GM12878 (cell line): ENCODE results near the gene TRIL. TPM values are rescaled to one million over a fixed set of nuclear protein-coding genes. Genes with fewer than 3 reads are reported as not detected.

ENCODE experiments used
- ATAC-seq: fragments of 200-7000 bp; cut with Tn5 transposase; 3 replicates; pipeline ENCODE4 v1.9.1; 2020; ENCODE audit warnings: mild to moderate bottlenecking, moderate library complexity
- BruUV-seq: library from RNA; stranded (reverse); fragments of 400-500 nt; replicated peaks from 2 replicates; lab custom pipeline; 2021; lab: Mats Ljungman, UMichigan
- CTCF ChIA-PET: fragments of 300-600 bp; sonication (Branson Sonifier 250); formaldehyde crosslinking; extraction: SDS; loops from one replicate; lab custom pipeline; 2021; ENCODE audit warnings: inconsistent platforms; lab: Yijun Ruan, JAX
- POLR2A ChIA-PET: fragments of 350-600 bp; formaldehyde crosslinking; extraction: SDS; loops from one replicate; lab custom pipeline; 2021; ENCODE audit warnings: inconsistent platforms; lab: Charles Lee
- RAD21 ChIA-PET: fragments of 300-600 bp; sonication (Branson Sonifier 250); formaldehyde crosslinking; loops from one replicate; lab custom pipeline; 2023; ENCODE audit warnings: antibody characterized with exemption; ENCODE audit not compliant: unreplicated experiment; lab: Charles Lee
- SMC1A ChIA-PET: fragments of 300-600 bp; sonication (Branson Sonifier 250); formaldehyde crosslinking; loops from one replicate; lab custom pipeline; 2023; ENCODE audit not compliant: unreplicated experiment, uncharacterized antibody; lab: Charles Lee
- DNase-seq: peaks from one replicate; pipeline ENCODE4 v3.0.0-alpha.2; 2011; ENCODE audit warnings: low read depth, low spot score
- FAIRE-seq: peaks from 3 replicates; lab custom pipeline; 2011; peaks lifted over from hg19 to GRCh38; lab: Jason Lieb, UNC
- H2AFZ ChIP-seq: 2 replicates; pipeline ENCODE4 v1.6.0; 2011; ENCODE audit warnings: low read depth, low read length, control low read depth; ENCODE audit not compliant: control insufficient read depth
- H3K27ac ChIP-seq: 2 replicates; pipeline ENCODE4 v1.5.1; 2011; ENCODE audit warnings: control low read depth; ENCODE audit not compliant: control insufficient read depth, insufficient read depth
- H3K27me3 ChIP-seq, 2 experiments: replicated peaks in 1 of 2; 2 replicates each; pipeline versions ENCODE4 v1.6.0 to v1.6.1; 2011; ENCODE audit warnings: low read length in 1 of 2; ENCODE audit not compliant: control insufficient read depth in 2 of 2, insufficient read depth in 2 of 2
- H3K36me3 ChIP-seq, 2 experiments: 2 replicates each; pipeline ENCODE4 v1.5.1; 2011; ENCODE audit warnings: low read length in 1 of 2; ENCODE audit not compliant: control insufficient read depth in 2 of 2, insufficient read depth in 2 of 2
- H3K4me1 ChIP-seq: 2 replicates; pipeline ENCODE4 v1.6.1; 2011; ENCODE audit warnings: mild to moderate bottlenecking, low read length, moderate library complexity, mixed read lengths; ENCODE audit not compliant: control insufficient read depth, insufficient read depth
- H3K4me2 ChIP-seq: 2 replicates; pipeline ENCODE4 v1.6.0; 2011; ENCODE audit warnings: control low read depth; ENCODE audit not compliant: control insufficient read depth, insufficient read depth
- H3K4me3 ChIP-seq: fragments of 200-600 bp; sonication (generic); 2 replicates; pipeline ENCODE4 v1.5.1; 2016
- H3K79me2 ChIP-seq: 2 replicates; pipeline ENCODE4 v1.6.0; 2011; ENCODE audit warnings: low read length; ENCODE audit not compliant: control insufficient read depth, insufficient read depth
- H3K9ac ChIP-seq: 2 replicates; pipeline ENCODE4 v1.8.0; 2011; ENCODE audit warnings: low read length, control low read depth, mixed read lengths; ENCODE audit not compliant: control insufficient read depth, insufficient read depth
- H3K9me3 ChIP-seq: replicated peaks from 3 replicates; pipeline ENCODE4 v1.5.1; 2011; ENCODE audit warnings: mild to moderate bottlenecking, low read length; ENCODE audit not compliant: control insufficient read depth, insufficient read depth
- H4K20me1 ChIP-seq: 2 replicates; pipeline ENCODE4 v1.6.0; 2011; ENCODE audit not compliant: control insufficient read depth, insufficient read depth
- CHD4 ChIP-seq: fragments of 200-600 bp; sonication (generic); IDR thresholded peaks from 2 replicates; pipeline ENCODE4 v1.6.1; 2016; ENCODE audit warnings: mild to moderate bottlenecking
- MAX ChIP-seq: IDR thresholded peaks from 2 replicates; pipeline ENCODE4 v1.6.1; 2012; ENCODE audit warnings: low read depth, low read length, improper control_type of control experiment
- MYC ChIP-seq: IDR thresholded peaks from 2 replicates; pipeline ENCODE4 v1.6.1; 2011; ENCODE audit warnings: mild to moderate bottlenecking, low read length, moderate library complexity, inconsistent platforms; ENCODE audit not compliant: insufficient read depth, insufficient replicate concordance, insufficient read length, severe bottlenecking
- POLR2AphosphoS2 ChIP-seq: IDR thresholded peaks from 2 replicates; pipeline ENCODE4 v1.6.1; 2011; ENCODE audit warnings: low read depth, mild to moderate bottlenecking, low read length, improper control_type of control experiment, moderate library complexity
- RFX5 ChIP-seq: IDR thresholded peaks from 2 replicates; pipeline ENCODE4 v1.6.1; 2011; ENCODE audit warnings: low read depth, low read length, improper control_type of control experiment
- RUNX3 ChIP-seq: IDR thresholded peaks from 2 replicates; pipeline ENCODE4 v1.6.1; 2012; ENCODE audit warnings: low read length, inconsistent platforms
- SP1 ChIP-seq: IDR thresholded peaks from one replicate; pipeline ENCODE4 v1.6.1; 2011; ENCODE audit warnings: low read depth, low read length
- ZNF274 ChIP-seq: IDR thresholded peaks from one replicate; pipeline ENCODE4 v1.8.0; 2011; ENCODE audit not compliant: insufficient read length, insufficient read depth
- WGBS: methylation state at CpG from one replicate; pipeline ENCODE4 v1.1.6; 2016; ENCODE audit warnings: low lambda C conversion rate; ENCODE audit not compliant: insufficient replicate concordance, insufficient coverage; ENCODE audit errors: missing lambda C conversion rate; 5-methylcytosine and 5-hydroxymethylcytosine counted together
- in situ Hi-C: fragments of 300-500 bp; cut with MboI; formaldehyde crosslinking; loops from 9 replicates; pipeline ENCODE4 v1.14.3; 2018; ENCODE audit warnings: mixed read lengths
- intact Hi-C: fragments of 100-400 bp; cut with micrococcal nuclease; formaldehyde crosslinking; loops from one replicate; pipeline ENCODE4 v1.14.2; 2022; ENCODE audit not compliant: unreplicated experiment
- polyA plus RNA-seq, 11 experiments: library from polyadenylated mRNA; depleted of rRNA in 4 of 11; unstranded in 6 of 11; stranded (reverse) in 5 of 11; fragments of >200 nt; fragmentation: Nextera tagmentation in 4 of 11; fragmentation: Illumina TruSeq in 1 of 11; extraction: Ambion mirVana in 4 of 11; extraction: Trizol in 1 of 11; gene quantifications; 1 replicate in 1 of 11; 2 replicates in 10 of 11; pipeline versions ENCODE4 v1.2.1 to v1.2.3, GENCODE V29; 2011 to 2016; ENCODE audit warnings: inconsistent platforms in 2 of 11, missing spikeins in 2 of 11, low read depth in 1 of 11
- total RNA-seq, 4 experiments: library from RNA; depleted of rRNA in 3 of 4; stranded (reverse); fragments of >200 nt in 3 of 4; fragmentation: Illumina TruSeq in 1 of 4; extraction: Trizol in 1 of 4; gene quantifications; 2 replicates each; pipeline versions ENCODE4 v1.2.1 to v1.2.3, GENCODE V29; 2013 to 2021
- TF ChIP-seq, protein P1 (sequence below): fragments of 450-650 bp; conservative IDR thresholded peaks from 2 replicates; pipeline ENCODE4 v1.6.1; 2017; ENCODE audit warnings: mild to moderate bottlenecking, moderate library complexity
- TF ChIP-seq, protein P2 (sequence below): fragments of 450-650 bp; IDR thresholded peaks from 2 replicates; pipeline ENCODE4 v1.6.1; 2017; ENCODE audit warnings: mild to moderate bottlenecking, moderate library complexity
- TF ChIP-seq, protein P3 (sequence below): fragments of 450-650 bp; IDR thresholded peaks from 2 replicates; pipeline ENCODE4 v1.6.1; 2017; ENCODE audit warnings: borderline replicate concordance

Gene TRIL
- total and polyA plus RNA-seq, 10 of the 15 experiments (the other 5 are each of a cell fraction or from before 2014, with no cell fraction given) = not detected

DNA sequence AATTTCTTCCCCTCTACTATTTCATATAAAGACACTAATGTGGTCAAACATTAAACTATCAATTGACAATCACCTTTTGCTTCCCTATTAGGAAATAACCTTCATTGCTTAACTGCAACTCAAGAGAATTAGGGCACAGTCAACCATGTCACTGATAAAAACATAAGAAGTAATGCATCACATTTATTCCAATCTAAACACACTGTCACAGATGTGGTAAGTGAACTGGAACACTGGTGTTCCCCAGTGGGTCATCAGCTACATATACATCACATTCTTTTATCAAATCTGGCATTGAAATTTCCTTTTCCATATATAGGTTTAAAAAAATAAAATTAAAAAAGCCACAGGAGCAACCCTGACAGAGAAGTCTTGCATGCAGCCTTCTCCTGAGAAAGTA, 3.7 kb downstream of the TRIL start (continued):
- TF ChIP-seq, protein P1, sequence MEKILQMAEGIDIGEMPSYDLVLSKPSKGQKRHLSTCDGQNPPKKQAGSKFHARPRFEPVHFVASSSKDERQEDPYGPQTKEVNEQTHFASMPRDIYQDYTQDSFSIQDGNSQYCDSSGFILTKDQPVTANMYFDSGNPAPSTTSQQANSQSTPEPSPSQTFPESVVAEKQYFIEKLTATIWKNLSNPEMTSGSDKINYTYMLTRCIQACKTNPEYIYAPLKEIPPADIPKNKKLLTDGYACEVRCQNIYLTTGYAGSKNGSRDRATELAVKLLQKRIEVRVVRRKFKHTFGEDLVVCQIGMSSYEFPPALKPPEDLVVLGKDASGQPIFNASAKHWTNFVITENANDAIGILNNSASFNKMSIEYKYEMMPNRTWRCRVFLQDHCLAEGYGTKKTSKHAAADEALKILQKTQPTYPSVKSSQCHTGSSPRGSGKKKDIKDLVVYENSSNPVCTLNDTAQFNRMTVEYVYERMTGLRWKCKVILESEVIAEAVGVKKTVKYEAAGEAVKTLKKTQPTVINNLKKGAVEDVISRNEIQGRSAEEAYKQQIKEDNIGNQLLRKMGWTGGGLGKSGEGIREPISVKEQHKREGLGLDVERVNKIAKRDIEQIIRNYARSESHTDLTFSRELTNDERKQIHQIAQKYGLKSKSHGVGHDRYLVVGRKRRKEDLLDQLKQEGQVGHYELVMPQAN = no peak

DNA sequence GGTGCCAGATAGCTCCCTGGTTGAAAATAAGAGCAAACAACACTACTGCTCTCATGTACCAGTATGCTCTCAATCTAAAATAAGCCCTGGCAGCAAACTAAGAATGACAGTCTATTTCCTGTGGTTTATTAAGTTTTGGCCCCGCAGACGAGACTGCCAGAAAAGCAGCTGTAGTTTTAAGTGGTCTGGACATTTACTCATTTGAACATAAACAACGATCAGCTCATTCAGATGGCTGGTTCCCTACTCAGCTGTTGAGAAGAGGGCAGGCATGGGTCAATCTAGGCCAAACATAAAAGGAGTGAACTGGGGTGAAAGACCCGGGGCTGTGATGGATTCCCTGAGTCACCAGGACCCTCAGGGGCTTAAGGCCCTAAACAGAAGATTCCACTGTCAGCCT, 4.5 kb downstream of the TRIL start:
- intact Hi-C loops = no loop called here
- POLR2A ChIA-PET = no interaction called here
- no peak overlapping the region for H3K4me2 ChIP-seq
- 0% methylated on average over 4 of the region's 4 CpGs for whole genome bisulfite sequencing
- H3K9ac ChIP-seq = no peak overlapping the region
- H3K4me1 ChIP-seq = no peaks in the 10 kb centered on the region
- ATAC-seq = no peak
- TF ChIP-seq, protein P2, sequence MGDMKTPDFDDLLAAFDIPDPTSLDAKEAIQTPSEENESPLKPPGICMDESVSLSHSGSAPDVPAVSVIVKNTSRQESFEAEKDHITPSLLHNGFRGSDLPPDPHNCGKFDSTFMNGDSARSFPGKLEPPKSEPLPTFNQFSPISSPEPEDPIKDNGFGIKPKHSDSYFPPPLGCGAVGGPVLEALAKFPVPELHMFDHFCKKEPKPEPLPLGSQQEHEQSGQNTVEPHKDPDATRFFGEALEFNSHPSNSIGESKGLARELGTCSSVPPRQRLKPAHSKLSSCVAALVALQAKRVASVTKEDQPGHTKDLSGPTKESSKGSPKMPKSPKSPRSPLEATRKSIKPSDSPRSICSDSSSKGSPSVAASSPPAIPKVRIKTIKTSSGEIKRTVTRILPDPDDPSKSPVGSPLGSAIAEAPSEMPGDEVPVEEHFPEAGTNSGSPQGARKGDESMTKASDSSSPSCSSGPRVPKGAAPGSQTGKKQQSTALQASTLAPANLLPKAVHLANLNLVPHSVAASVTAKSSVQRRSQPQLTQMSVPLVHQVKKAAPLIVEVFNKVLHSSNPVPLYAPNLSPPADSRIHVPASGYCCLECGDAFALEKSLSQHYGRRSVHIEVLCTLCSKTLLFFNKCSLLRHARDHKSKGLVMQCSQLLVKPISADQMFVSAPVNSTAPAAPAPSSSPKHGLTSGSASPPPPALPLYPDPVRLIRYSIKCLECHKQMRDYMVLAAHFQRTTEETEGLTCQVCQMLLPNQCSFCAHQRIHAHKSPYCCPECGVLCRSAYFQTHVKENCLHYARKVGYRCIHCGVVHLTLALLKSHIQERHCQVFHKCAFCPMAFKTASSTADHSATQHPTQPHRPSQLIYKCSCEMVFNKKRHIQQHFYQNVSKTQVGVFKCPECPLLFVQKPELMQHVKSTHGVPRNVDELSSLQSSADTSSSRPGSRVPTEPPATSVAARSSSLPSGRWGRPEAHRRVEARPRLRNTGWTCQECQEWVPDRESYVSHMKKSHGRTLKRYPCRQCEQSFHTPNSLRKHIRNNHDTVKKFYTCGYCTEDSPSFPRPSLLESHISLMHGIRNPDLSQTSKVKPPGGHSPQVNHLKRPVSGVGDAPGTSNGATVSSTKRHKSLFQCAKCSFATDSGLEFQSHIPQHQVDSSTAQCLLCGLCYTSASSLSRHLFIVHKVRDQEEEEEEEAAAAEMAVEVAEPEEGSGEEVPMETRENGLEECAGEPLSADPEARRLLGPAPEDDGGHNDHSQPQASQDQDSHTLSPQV = no peak
- TF ChIP-seq RFX5 = no peak
- TF ChIP-seq CHD4 = no peak
- TF ChIP-seq, protein P3, sequence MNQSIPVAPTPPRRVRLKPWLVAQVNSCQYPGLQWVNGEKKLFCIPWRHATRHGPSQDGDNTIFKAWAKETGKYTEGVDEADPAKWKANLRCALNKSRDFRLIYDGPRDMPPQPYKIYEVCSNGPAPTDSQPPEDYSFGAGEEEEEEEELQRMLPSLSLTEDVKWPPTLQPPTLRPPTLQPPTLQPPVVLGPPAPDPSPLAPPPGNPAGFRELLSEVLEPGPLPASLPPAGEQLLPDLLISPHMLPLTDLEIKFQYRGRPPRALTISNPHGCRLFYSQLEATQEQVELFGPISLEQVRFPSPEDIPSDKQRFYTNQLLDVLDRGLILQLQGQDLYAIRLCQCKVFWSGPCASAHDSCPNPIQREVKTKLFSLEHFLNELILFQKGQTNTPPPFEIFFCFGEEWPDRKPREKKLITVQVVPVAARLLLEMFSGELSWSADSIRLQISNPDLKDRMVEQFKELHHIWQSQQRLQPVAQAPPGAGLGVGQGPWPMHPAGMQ = no peak
- no peak for TF ChIP-seq POLR2AphosphoS2
- no peak for TF ChIP-seq MYC
- TF ChIP-seq SP1 = no peak
- TF ChIP-seq ZNF274 = no peak
- TF ChIP-seq RUNX3 = no peak
- no peak for TF ChIP-seq MAX
- TF ChIP-seq, all 136 proteins: peak for 0
- no TSS peak for BruUV-seq
- Histone ChIP-seq H3K36me3 (no peaks in the 10 kb centered on the region), H3K4me3 (no peak overlapping the region), H2AFZ (no peak overlapping the region), H3K79me2 (no peaks in the 10 kb centered on the region), H4K20me1 (no peaks in the 10 kb centered on the region), H3K27me3 (peaks cover 11 to 17% of the 10 kb centered on the region in 2 experiments), H3K9me3 (peaks cover 3% of the 10 kb centered on the region; the same call in 2 of the 3 replicates), H3K27ac (no peak overlapping the region)
- ChIA-PET RAD21 (no interaction called here), CTCF (interaction anchor here (0.6 kb wide), 1 partner anchor 437 kb away, joined by 3 read pairs; no protein-coding TSS in a partner anchor), SMC1A (no interaction called here)
- in situ Hi-C loops = no loop called here
- no peak for DNase-seq
- no peak for FAIRE-seq
